Measurements from ENCODE around the gene ADAM10. TPM values are rescaled to one million over a fixed set of nuclear protein-coding genes. Genes with fewer than 3 reads are reported as not detected.

ADAM10 gene
- total and polyA plus RNA-seq, 2 of the 4 experiments (the other 2 are of a cell fraction): 110 to 185 TPM

- H4K91ac ChIP-seq (ENCODE audit: insufficient read depth, low read depth, low read length): no peak overlapping the region
- H2BK5ac ChIP-seq (ENCODE audit: low read depth, low read length, poor library complexity, severe bottlenecking): no peak overlapping the region
- ATAC-seq (ENCODE audit: low read depth) (no peak), DNase-seq (no peak)
- H3K9me1 ChIP-seq (ENCODE audit: insufficient read depth, low read length): peaks cover 4% of the 10 kb centered on the region; the same call in 1 of the 2 replicates
- no peak overlapping the region for H4K8ac ChIP-seq (ENCODE audit: low read depth in 2 of 2, low read length in 2 of 2)
- H3K56ac ChIP-seq (ENCODE audit: extremely low read depth, insufficient read depth, low read length): no peak overlapping the region
- no TSS peak for BruUV-seq (replicated peaks)
- no peak overlapping the region for H3K18ac ChIP-seq (ENCODE audit: low read depth, low read length)
- H2BK15ac ChIP-seq (ENCODE audit: low read depth, low read length): no peak overlapping the region
- no peak overlapping the region for H3K4me2 ChIP-seq (ENCODE audit: low read depth, low read length)
- H2AFZ ChIP-seq (replicated peaks; ENCODE audit: low read length, poor library complexity): no peak overlapping the region
- no CpG with 5 or more reads among the region's 4 CpGs for WGBS, 2 experiments (ENCODE audit: extremely low coverage in 2 of 2, insufficient read length in 1 of 2)
- H3K27me3 ChIP-seq (ENCODE audit: control insufficient read depth, insufficient read depth, low read length): no peaks in the 10 kb centered on the region
- ChIA-PET POLR2A (ENCODE audit: unreplicated experiment) (no interaction called here), CTCF (interaction anchor here (0.7 to 0.9 kb wide), 2 partner anchors 84 to 449 kb away, joined by 3 read pairs; no protein-coding TSS in a partner anchor)
- intact Hi-C loops (cut with micrococcal nuclease): loop anchor here (5.0 kb wide), 1 partner anchor 41 kb away; no protein-coding TSS in a partner anchor
- H3K36me3 ChIP-seq (ENCODE audit: control insufficient read depth, insufficient read depth, low read length): peaks cover 7% of the 10 kb centered on the region
- H3K9ac ChIP-seq (ENCODE audit: low read depth, low read length): no peak overlapping the region
- H3K27ac ChIP-seq (ENCODE audit: insufficient read depth, low read length): no peak overlapping the region
- H3K9me3 ChIP-seq (ENCODE audit: control insufficient read depth, insufficient read depth, low read length): no peaks in the 10 kb centered on the region
- no peak overlapping the region for H3K14ac ChIP-seq (replicated peaks; ENCODE audit: low read depth, low read length)
- 0 out of 2 replicates have a peak, but pooled peaks cover 8% of the 10 kb centered on the region for H4K20me1 ChIP-seq (ENCODE audit: insufficient read depth, low read length)
- in situ Hi-C loops (cut with MboI; ENCODE audit: low sequenced_read_pairs): no loop called here
- dilution Hi-C loops (cut with HindIII; ENCODE audit: low sequenced_read_pairs, unreplicated experiment): no loop called here
- peaks cover 25 to 26% of the 10 kb centered on the region in 2 experiments for H3K79me1 ChIP-seq (ENCODE audit: low read depth in 1 of 2, low read length in 2 of 2)
- H3K4me1 ChIP-seq (ENCODE audit: control insufficient read depth, insufficient read depth, low read length): 0 out of 2 replicates have a peak, but pooled peaks cover 2% of the 10 kb centered on the region
- H2AK9ac ChIP-seq (replicated peaks; ENCODE audit: low read depth, low read length, poor library complexity): no peak overlapping the region
- no peak overlapping the region for H3K4me3 ChIP-seq (ENCODE audit: insufficient read depth, low read depth, low read length)
- H4K5ac ChIP-seq (ENCODE audit: low read depth, low read length): no peak overlapping the region
- H3K4ac ChIP-seq (ENCODE audit: low read depth, low read length): no peak overlapping the region
- H2BK20ac ChIP-seq (ENCODE audit: low read depth, low read length): no peak overlapping the region
- H2AK5ac ChIP-seq (ENCODE audit: low read depth, low read length): no peak overlapping the region
- H3K23ac ChIP-seq (ENCODE audit: low read depth, low read length): no peak overlapping the region
- no peak overlapping the region for H2BK120ac ChIP-seq (ENCODE audit: low read depth, low read length)
- no peak for TF ChIP-seq USF2 (IDR thresholded peaks at IDR 0.05; ENCODE audit: low read depth, low read length)
- no peak for TF ChIP-seq ELK1 (IDR thresholded peaks at IDR 0.05; ENCODE audit: borderline replicate concordance, low read depth, low read length)
- TF ChIP-seq RCOR1 (IDR thresholded peaks at IDR 0.05; ENCODE audit: insufficient replicate concordance, low read length): no peak
- no peak for TF ChIP-seq NFE2L2 (IDR thresholded peaks at IDR 0.05; ENCODE audit: low read depth, low read length)
- no peak for TF ChIP-seq MXI1 (IDR thresholded peaks at IDR 0.05; ENCODE audit: borderline replicate concordance, low read depth, low read length)
- TF ChIP-seq CEBPB (IDR thresholded peaks at IDR 0.05; ENCODE audit: low read depth, low read length): no peak
- no peak for TF ChIP-seq RFX5 (IDR thresholded peaks at IDR 0.05; ENCODE audit: low read depth, low read length)
- no peak for TF ChIP-seq MAZ (IDR thresholded peaks at IDR 0.05; ENCODE audit: borderline replicate concordance, low read depth, low read length)
- no peak for TF ChIP-seq CHD1 (IDR thresholded peaks at IDR 0.05; ENCODE audit: low read depth, low read length)
- no peak for TF ChIP-seq FOS (IDR thresholded peaks at IDR 0.05; ENCODE audit: low read depth, low read length)
- TF ChIP-seq MAFK (IDR thresholded peaks at IDR 0.05; ENCODE audit: low read depth, low read length): no peak
- TF ChIP-seq SMC3 (IDR thresholded peaks at IDR 0.05; ENCODE audit: low read depth, low read length): no peak
- TF ChIP-seq CTCF (conservative IDR thresholded peaks at IDR 0.05; ENCODE audit: low read depth, low read length): no peak
- TF ChIP-seq BHLHE40 (IDR thresholded peaks at IDR 0.05; ENCODE audit: low read depth, low read length): no peak
These were observed 72.7 kb downstream of the ADAM10 start for GRCh38 chr15:58676766-58677165.
